ENCODE results near the gene FAF1.

- no peak for TF ChIP-seq CTCF (IDR thresholded peaks at IDR 0.05)
- no peak for TF ChIP-seq POLR2A (IDR thresholded peaks at IDR 0.05)
These were observed 44.4 kb downstream of the FAF1 start for GRCh38 chr1:50915621-50916020.
